Glomerular visceral epithelial cell (primary cell): ENCODE results near the gene GPR50.
A peak's percentile ranks its signal among the peaks of the same experiment; 100 is the strongest.

Experiments used
- DNase-seq: peaks from one replicate; pipeline ENCODE4 v3.0.0-alpha.2; 2016; ENCODE audit errors: extremely low spot score

GPR50 gene

DNA sequence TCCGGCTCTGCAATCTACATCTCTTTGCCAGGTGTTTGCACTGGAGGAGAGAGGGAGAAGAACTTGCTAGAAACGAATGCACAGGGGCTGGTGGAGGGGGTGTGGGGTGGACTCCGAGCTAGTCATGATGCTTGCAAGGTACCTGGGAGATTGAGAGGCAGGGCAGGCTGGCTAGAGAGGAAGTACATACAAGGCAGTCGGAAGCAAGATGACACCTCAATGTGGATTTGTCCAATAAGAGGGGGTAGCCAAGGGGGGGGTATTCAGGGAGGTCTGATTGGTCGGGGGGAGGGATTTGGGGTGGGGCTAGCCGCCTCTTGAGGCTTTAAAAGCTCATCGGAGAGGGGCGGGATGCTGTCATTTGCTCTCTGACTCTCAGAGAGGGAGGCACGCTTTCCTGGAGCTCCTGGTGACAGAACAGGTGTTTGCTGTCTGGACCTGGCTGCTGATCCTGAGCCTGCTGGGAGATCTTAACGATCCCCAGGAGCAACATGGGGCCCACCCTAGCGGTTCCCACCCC lies at the start of gene GPR50:
TSS of gene GPR50 (plus strand) at position 354 of the 520 bp plus-strand sequence. CDS start at position 492, 138 bp downstream.
- DNase-seq: no peak

DNA sequence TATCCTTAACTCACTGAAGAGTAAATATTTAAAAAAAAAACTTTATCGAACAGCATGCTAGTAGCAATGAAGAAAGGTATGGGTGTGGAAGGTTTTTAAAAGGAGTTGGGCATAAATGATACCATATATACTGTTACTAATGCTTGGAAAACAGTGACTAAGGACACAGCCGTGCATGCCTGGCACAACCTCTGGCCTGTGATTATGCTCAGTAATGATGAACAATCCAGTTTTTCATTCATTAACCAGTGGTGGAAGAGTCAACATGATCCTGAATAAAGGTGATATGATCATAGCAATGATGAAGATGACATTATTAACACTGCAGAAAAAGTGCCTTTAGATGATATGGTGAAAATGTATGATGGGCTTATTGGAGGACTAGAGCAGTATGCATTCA lies 43.9 kb upstream of the GPR50 start:
- no peak for DNase-seq

DNA sequence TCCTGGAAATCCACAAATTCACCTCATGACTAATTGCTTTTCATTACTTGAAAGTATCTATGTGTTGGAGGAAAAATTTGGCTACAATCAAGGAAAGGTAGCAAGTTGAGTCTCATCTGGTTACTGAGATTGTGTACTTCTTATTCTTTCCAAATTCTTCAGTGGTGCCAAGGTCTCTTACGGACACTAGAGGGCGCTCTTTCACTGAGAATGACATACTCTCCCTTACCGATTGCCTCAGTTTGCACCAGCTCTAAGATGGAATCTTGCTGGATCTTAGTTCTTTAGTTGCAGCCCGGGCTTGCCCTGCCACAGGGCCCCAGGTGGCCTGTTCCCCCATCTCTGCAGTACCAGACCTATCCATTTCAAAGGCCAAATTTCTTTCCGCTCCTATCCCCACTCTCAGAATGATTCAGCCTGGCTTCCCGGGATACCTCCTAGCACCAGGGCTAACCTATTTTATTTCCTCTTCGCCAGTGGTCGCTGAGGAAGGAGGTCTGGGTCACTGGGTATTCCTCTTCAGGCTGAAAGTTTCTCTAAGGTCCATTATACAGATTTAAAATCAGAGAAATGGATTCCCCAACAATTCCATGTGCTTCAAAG lies 24.6 kb upstream of the GPR50 start:
- DNase-seq: peak; percentile 32

DNA sequence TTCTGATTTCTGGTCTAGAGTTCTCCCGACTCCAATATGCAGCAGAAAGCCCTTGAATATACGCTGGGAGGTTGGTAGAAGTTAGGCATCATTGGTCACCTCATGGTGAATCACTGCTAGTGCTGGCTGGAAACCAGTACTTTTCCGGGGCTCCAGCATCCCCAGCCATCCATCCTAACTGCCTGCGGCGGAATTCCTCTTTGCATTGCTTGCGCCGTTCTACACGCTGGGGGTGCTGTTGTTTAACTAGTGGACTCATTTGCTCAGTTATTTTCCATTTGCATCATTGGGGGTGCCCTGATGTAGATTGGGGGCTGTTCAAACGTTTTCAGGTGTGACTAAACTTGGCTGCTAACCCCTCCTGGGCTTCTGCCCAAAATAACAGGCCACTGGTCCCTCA lies 23.3 kb upstream of the GPR50 start:
- DNase-seq: no peak

DNA sequence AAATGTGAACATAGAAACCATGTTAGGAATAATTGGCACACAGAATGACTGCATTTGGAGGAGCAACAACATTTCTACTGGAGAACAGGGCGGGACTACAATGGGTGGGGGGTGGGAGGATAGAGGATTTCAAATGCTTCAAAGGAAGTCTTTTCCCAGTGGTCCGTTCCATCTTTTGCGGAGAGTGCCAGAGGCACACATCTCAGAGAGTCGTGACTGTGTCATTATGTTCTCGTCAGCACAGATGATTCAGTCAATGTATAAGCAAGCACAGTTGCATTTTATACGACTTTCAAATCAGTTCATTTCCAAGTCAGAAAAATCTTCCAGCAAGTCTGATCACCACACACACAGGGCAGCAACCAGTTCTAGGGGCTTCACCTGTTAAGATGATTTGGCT lies 22.7 kb upstream of the GPR50 start:
- DNase-seq: no peak

DNA sequence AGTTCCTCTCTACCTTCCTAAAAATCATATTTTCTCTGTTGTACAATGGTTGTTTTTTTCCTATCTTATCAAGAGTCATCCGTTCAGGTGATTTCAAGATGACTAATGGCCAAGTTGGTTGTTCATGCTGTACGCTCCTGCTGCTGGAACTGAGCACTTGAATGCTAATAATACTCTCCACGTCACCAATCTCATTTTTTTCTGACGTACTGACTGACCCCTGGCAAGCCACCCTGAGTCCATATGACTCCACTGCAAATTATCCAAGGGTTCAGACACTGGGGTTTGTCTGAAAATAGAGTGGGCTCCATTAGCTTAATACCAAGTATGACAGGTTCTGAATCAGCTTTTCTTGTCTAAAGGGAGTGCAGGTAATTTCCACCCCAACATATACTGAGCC lies 21.1 kb upstream of the GPR50 start:
- no peak for DNase-seq

DNA sequence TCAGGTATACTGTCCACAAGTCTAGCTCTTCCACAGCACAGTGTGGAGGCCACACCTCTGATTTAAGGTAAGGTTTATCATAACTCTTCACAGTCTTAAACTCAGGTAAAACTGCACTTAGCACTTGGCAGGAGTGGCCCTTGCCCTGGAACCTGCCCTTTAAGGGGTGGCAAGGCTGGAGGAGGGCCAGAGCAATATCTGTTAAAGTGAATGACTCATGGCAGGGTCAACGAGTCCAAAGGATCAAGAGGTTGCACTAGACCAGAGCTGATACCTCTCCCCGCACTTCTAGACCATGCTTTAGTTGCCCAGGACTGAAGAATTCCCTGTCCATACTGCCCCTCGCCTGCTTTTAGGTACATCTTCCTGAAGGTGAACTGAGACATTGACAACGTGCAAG lies 14.7 kb upstream of the GPR50 start:
- no peak for DNase-seq

DNA sequence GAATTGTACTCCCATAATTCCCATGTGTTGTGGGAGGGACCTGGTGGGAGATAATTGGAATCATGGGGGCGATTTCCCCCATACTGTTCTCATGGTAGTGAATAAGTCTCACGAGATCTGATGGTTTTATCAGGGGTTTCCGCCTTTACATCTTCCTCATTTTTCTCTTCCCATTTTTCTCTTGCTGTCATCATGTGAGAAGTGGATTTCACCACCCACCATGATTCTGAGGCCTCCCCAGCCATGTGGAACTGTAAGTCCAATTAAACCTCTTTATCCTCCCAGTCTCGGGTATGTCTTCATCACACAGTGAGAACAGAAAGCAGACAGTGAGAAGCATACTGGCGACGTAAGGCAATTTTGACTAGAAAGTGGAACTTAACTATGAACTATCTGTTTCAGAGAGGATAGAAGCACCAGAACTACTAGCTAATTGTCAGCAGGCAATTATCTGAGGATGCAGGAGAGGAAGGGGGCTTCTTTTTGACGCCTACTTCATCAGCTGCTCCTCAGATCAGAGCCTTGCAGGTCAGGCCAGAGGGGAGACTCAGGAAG lies 8.5 kb upstream of the GPR50 start:
- no peak for DNase-seq

DNA sequence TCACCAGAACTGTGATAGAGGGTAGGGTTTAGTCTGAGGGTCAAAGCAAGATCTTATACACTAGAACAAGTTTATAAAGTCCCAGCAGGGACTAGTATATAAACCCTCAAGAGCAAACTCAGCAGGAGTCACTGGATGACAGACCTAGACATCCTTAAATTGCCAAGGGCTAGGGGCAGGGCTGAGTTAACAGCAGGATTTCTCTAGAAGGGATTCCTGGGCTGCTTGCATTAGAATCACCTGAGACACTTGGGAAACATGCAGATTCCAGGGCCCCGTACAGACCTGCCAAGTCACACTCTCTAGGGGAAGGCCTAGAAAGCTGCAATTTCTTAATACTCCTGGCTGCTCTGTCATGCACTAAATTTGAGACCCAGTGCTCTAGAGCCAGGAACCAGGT lies 6.6 kb upstream of the GPR50 start:
- no peak for DNase-seq

DNA sequence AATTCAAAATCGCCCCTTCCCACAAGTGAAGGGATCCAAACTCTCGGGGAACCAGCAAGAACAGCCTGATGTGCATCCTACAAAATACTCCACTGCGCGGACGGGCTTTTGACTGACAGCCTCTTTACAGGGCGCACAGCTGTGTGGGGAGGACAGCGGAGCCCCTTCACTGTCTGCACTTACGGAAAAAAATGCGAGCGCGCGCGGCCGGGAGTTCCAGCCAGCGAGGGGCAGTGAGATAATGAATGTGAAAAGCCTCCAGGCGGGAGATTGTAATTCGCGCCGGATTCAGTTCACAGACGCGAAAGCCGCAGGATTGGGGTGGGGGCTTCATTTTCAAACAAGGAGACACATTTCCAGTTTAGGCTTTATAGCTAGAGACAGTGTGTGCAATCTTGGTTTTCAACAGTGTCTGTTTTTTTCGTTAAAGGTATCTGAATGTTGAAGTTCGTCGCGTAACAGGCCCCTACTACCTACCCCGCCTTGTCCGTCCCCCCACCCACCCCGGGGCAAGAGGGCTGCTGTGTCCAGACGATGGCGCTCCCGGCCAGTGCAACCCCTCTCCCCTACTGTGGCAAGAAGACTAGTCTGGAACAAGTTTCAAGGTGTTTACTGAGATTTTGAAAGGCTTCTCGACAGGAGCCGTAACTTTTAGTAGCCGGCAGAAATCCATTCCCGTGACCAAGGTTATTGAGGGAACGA lies 1.7 kb upstream of the GPR50 start:
- no peak for DNase-seq

DNA sequence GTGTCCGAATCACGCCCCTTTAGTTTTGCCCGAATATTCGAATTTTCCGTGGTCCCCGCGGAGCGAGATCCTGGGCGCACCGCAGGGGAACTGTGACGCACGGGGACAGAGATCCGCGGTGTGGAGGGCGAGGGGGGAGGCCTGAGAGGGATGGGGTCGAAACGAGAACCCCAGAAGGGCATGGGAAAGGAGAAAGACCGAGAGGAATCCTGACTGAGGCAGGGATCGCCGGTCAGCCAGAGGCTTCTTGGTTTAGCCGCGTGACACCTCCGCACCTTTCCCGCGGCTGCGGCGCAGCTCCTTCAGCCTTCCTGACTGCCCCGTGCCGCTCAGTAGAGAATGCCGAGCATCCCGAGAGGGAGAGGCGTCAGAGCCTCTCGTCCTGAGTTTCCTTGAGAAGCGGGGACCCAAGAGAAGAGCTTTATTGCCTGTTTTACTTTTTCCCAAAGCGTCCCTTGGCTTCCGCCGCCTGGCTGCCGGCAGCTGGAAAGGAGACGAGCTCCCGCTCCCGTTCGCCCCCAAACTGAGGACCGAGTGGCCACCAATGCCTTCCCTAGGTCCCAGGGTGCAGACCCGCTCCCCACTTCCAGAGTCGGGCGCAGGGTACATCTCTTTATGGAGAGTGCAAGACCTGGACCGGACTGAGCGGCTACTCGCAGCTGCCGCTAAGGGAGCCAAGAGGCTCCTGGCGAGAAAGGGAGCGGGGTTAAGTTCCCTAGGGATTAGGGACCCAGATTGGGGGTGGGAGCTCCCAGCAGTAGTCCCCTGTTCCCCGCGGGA lies 911 bp upstream of the GPR50 start:
- DNase-seq: no peak

DNA sequence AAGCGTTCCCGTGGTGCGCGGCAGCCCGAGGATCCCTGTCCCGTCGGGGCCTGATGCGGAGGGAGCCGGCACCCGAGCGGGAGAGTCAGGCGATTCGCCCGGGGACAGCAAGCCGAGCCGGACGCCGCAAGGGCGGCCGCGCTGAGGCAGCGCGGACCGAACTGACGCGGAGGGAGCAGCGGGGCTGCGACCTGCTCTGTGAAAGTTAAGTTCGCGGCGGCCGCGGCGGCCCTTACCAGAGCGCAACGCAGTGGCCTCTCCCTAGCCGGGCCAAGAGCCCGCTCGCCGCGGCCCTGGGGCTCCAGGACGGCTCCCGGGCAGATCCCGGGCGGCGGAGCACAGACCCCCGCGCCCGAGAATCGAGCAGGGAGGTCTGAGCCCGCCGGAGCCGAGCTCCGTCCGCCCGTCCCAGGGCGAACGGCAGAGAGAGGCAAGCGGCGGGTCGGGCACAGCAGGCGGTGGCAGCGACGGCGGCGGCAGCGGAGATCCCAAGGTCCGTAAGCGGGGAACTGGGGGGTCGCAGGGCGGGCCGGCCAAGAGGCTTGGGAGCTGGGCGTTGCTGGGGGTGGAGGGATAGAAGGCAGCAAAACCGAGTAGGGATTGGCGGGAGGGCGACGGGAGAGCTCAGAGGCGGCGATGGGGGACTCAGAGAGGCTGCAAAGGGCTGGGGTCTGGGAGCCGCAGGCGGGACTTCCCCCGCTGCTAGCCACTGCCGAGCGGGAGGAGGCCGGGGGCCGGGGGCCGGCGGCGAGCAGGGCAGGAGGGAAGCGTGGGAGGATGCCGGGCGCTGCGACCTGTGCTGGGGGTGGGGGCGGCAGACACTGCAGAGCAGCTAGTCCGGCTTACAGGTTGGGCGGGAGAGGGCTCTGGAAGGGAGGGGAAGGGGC lies 1.0 kb downstream of the GPR50 start:
- no peak for DNase-seq

DNA sequence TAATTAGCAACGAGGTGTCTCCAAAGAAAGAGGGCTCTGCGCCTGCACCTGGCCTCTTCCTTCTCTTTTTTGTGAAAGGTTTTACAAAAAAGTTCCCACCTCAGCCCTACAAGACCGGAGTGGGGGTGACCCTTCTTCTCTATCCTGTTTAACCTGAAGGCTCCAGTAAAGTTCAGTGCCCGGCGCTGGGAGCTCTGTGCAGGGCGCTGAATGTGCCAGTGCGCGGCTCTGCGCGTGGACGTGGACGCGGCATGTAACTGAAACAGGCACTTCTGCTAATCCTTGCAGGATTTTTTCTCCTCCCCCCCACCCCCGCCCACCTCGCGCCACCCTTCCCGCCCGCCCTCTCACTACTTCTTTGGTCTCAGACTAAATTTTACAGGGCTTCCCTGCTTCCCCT lies 2.4 kb downstream of the GPR50 start:
- no peak for DNase-seq

DNA sequence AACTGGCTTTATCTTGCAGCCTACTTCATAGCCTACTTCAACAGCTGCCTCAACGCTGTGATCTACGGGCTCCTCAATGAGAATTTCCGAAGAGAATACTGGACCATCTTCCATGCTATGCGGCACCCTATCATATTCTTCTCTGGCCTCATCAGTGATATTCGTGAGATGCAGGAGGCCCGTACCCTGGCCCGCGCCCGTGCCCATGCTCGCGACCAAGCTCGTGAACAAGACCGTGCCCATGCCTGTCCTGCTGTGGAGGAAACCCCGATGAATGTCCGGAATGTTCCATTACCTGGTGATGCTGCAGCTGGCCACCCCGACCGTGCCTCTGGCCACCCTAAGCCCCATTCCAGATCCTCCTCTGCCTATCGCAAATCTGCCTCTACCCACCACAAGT lies 4.0 kb downstream of the GPR50 start:
- no peak for DNase-seq

DNA sequence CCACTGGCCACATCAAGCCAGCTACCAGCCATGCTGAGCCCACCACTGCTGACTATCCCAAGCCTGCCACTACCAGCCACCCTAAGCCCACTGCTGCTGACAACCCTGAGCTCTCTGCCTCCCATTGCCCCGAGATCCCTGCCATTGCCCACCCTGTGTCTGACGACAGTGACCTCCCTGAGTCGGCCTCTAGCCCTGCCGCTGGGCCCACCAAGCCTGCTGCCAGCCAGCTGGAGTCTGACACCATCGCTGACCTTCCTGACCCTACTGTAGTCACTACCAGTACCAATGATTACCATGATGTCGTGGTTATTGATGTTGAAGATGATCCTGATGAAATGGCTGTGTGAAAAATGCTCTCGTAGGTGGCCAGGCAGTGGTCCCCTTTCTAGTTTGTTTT lies 4.7 kb downstream of the GPR50 start:
- no peak for DNase-seq

DNA sequence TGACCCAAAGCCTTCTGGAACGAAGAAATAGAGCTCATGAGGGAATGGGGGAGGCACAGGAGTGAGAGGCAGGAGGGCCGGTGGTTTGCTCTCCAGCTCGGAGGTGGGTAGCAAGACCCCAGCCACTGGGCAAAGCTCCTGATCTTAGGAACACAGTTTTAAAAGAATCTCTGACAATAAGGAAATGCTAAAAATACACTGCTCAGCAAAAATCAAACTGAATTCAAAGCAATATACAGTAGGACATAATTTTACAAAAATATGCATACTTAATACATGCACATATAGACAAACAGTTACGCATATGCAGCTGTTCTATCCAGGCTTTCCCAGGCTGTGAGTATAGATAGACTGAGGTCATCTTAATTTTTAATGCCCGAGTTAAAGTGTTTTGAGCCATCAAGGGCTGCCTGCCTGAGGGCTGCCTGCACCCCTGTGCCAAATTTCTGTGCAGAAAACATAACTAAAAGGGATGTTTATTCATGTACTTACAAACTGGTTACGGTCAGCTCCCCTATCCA lies 6.9 kb downstream of the GPR50 start:
- DNase-seq: no peak

DNA sequence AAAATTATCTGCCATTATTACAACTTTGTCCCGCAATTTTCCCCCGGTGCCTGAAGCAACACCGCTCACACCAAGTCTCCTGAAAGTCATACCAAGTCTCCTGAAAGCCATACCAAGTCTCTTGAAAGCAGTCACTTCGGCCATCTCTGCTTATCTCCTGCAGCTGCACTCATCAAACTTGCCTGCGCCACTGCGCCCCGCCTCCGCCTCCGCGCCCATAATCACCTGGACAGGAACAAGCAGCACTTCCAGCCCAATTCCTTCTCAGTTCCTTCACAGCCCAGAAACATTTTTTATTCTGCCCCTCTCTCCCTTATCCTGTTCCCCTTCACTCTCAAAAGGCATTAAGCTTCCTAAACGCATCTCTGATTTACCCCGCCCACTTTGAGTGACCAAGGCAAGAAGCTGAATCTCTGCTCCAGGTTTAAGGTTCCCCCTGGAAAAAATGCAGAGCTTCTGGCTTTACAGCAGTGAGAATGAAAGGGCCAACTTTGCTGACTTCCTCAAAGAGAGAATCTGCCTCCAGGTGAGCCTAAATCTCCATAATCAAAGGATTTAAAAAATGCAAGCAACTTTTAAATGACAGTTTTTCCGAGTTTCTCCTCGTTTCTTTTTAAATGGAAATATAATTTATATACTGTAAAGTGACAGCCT lies 7.7 kb downstream of the GPR50 start:
- DNase-seq: no peak

DNA sequence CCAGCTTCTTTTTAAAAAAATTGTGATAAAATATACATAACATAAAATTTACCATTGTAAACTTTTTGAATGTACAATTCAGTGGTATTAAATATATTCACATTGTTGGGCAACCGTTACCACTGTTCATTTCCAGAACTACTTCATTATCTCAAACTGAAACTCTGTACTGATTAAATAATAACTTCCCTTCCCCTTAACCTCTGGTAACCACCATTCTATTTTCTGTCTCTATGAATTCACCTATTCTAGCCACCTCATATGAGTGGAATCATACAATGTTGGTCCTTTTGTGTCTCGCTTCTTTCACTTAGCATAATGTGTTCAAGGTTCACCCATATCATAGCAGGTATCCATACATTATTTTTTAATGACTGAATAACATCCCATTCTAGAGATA lies 8.3 kb downstream of the GPR50 start:
- DNase-seq: no peak

DNA sequence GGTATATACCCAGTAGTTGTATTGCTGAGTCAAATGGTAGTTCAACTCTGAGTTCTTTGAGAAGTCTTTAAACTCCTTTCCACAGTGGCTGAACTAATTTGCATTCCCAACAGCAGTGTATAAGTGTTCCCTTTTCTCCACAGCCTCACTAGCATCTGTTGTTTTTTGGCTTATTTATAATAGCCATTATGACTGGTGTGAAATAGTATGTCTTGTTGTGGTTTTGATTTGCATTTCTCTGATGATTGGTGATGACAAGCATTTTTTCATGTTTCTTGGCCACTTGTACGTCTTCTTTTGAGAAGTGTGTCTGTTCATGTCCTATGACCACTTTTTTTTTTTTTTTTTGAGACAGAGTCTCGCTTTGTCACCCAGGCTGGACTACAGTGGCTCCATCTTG lies 30.5 kb downstream of the GPR50 start:
- no peak for DNase-seq

DNA sequence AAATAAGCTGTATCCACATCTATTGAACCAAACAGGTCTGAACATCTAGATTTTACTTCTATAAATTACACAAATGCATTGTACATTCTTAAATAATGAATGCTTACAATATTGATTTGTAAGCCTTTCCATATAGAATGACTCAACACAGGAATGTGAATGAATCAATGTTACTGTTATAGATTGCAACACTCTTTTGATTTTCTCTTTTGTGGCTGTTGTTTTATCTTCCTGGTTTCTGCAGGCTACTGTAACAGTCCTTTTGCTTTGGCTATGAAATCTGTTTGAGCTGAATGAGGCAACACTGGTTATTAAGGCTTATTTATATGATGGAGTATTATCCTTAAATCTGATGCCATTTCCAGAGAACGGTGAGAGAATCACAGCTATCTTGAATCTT lies 49.5 kb downstream of the GPR50 start:
- DNase-seq: no peak

DNA sequence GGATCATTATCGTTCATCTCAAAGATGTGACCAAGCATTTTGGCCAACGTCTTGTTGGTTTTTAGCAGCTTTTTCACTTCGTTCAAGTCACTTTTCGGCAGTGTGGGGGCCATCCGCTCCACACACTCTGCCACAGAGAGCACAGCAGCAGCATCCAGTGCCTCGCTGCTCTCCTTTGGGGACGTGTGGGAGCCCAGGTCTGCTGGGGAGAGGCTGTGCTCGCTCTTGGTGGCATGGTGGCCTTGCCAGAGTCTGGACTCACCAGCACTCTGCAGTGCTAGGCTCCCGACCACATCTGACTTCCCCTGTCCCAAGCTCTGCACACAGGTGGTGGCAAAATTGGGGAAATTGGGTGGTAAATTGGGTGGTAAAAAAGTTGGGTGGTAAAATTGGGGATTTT lies 50.6 kb downstream of the GPR50 start:
- no peak for DNase-seq
